NCI-H774 (cell line): ENCODE measurements around the gene USH1G.
"Not testable (repeated sequence)": the region's sequence is repeated elsewhere in the genome, so short reads cannot be mapped to it uniquely, and the experiment has no call there.

Experiments used
- DNase-seq: peaks from one replicate; lab custom pipeline; 2025; lab: John Stamatoyannopoulos, UW

Gene USH1G

DNA sequence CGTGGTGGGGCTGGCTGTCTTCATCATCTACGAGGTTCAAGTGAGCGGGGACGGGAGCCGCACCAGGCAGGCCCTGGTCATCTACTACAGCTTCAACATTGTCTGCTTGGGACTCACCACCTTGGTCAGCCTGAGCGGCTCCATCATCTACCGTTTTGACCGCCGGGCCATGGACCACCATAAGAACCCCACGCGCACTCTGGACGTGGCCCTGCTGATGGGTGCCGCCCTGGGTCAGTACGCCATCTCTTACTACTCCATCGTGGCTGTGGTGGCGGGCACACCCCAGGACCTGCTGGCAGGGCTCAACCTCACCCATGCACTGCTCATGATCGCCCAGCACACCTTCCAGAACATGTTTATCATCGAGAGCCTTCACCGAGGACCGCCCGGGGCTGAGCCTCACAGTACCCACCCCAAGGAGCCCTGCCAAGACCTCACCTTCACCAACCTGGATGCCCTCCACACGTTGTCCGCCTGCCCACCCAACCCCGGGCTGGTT is 7.5 kb upstream of the USH1G start:
- no peak for DNase-seq

DNA sequence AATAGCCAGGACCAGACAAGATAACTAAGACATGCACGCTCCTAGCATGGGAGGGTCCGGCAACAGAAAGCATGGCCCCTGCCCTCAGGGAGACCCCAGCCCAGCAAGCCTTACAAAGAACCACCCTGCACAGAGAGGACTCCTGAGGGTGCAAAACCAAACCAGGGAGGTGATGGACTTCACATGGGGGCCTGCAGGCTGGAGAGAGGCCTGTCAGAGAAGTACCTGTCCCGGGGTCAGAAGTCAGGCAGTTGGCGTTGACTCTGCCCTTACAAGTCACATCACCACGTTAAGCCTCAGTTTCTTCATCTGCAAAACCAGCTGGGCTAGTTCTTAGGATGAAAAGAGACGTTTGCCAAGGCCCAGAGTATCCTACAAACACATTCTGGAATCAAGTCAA is 5.7 kb upstream of the USH1G start:
- no peak for DNase-seq

DNA sequence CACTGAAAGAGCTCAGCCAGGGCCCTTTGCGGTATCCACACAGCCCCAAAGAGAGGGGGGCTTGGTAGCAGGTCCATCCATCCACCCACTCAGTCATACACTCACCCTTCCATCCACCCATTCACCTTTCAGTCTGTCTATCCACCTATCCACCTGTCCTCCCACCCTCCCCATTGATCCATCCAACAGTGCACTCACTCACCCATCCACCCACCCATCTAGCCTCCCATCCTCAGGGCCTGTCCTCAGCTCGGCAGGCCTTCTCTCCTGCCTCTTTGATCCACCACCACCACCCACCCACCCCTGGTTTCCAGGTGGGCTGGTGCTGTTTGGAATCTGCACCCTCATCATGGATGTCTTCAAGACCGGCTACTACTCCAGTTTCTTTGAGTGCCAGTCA is 2.2 kb upstream of the USH1G start:
- no peak for DNase-seq

DNA sequence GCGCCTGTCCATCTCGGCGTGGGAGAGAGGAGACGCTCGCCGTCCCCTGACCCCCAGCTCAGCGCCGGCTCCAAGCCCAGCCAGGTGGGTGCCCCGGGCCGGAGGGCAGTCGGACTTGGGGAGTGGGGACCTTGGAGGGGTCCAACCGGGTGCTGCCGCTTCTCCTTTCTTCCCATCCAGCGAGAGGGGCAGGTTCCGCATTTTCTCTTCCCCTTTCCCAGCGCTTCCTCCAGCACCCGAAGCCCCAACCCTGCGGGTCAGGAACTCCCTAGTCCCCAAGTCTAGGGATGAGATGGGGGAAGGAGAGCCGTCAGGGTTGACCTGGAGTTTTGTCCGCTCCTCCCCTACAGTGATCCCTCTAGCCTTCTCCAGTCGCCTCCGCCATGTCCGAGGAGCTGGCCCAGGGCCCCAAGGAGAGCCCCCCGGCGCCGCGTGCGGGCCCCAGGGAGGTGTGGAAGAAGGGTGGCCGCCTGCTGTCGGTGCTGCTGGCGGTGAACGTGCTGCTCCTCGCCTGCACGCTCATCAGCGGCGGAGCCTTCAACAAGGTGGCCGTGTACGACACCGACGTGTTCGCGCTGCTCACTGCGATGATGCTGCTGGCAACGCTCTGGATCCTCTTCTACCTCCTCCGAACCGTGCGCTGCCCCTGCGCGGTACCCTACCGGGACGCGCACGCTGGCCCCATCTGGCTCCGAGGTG is 1.3 kb upstream of the USH1G start, which contains the start of gene OTOP2:
Gene OTOP2 (plus strand): TSS at position 24 of the 699 bp plus-strand sequence. CDS start 360 bp downstream, at position 384.
- no peak for DNase-seq

DNA sequence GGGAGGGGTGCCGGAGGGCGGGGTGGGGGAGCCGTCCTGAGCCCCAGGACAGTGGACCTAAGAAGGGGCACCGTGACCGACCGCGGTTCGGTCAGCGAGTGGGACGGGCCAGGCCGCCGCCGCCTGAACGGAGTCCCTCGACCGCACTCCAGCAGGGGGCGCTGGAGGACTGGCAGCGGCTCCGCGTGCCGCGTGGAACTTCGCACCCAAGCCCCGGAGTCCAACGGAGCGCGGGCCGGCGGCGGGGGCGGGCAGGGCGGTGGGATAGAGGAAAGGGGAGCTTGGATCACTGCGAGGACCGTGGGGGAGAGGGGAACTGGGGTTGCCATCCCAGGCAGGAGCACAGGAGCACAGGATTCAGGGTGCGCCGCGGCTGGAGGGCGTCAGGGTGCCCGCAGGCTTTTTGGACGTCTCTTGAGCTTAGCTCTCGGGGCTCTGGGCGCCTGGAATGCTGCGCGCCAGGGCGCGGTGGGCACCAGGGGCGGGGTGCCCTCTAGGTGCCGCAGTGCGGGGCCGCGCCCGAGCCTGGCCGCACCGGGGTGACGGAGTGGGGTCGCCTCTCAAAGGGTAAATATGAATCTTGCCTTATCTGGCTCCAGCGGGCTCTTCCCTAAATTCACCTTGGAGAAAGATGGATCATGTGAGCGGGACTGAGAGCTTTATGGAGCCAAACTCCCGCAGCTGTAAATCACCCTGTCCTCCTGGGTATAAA is 639 bp upstream of the USH1G start:
- DNase-seq = peak; percentile 70

DNA sequence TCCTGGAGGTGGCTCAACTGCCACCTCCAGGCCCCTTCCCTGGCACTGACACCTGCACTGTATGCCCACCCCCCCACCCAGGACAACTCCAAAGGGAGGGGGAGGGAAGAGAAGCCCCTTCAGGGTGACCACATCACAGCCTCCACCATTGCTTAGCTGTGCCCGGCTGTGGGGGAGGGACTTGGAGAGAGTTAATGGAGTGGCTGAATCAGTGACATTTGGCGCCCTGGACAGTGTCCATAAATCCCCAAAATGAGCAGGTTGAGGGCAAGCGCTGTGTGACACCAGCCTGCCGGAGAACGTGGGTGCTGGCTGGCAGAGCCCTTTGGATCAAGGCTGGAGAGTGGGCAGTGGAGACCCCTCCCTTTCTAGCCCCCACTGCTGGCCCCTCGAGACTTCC is 883 bp downstream of the USH1G start:
- no peak for DNase-seq

DNA sequence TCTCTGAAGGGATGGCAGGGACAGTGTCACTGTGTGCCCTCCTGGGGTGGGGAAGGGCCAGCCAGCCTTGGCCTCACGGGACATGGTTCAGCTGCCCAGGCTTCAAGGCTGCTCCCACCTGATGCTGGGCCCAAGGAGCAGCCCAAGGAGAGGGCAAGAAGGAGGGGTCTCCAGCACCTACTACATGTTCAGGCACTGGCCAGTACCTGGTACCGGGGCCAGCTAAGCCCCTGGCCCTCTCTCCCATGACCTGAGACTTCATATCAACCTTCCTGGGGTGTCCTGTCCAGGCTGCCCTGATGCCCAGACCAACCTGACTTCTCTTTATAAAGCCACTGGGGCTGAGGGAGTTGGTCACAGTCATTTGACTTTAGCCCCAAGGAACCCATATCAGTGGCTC is 1.3 kb downstream of the USH1G start:
- no peak for DNase-seq

DNA sequence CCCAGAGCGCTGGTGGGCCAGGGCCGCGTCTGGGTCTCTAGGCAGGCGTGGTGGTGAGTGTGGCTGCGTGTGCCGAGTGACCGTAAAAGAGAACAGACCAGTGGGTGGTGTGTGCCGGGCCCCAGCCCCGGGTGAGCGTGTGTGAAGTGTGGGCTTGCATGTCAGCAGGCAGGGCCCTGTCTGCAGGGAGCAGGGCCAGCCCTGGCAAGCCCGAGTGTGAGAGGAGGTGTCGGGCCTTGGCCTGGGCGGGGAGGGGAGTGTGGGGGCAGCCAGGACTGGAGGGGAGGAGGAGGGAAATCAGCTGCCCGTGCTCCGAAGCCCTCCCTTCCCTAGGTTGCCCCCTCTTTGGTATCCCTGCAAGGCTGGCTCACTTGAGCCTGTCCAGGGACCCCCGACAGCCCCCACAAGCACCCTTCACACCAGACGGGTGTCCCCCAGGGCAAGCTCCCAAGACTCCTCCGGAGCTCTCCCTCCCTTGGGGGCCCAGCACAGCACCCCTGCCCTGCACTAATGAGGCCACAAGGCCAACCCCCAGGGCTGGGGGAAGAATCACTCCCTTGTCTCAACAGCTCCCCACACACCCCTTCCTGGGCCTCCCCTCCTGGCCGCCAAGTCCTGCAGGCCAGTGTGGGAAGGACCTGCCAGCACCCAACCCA is 1.9 kb downstream of the USH1G start:
- DNase-seq = no peak

DNA sequence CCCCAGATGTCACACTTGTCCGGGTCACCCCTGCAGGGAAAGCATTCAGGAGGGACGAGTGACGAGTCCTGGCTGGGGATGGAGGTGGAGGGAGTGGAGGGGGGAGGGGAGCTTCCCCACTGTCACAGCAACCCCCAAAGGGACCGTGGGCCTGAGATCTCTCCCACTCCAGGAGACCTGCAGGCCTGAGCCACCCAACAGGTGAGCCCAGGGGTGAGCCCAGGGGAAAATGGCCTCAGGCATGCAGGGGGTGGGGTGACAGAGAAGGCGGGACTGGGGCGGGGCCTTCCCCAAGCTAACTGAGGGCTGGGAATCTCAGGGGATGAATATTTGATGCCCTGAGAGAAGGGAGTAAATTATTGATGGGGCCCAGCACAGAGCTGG is 2.4 kb downstream of the USH1G start:
- no peak for DNase-seq

DNA sequence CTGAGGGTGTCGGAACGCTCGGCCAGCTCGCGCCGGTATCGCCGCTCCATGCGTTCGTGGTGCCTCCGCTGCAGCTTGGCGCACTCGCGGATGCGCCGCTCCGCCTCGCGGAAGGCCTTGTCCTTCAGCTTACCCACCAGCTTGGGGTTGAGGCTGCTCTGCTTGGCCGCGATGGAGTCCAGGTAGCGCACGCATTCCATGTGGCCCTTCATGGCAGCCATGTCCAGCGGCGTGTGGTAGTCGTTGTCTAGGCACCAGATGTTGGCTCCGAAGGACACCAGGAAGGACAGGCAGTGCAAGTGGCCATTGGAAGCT is 2.8 kb downstream of the USH1G start:
- DNase-seq = no peak

DNA sequence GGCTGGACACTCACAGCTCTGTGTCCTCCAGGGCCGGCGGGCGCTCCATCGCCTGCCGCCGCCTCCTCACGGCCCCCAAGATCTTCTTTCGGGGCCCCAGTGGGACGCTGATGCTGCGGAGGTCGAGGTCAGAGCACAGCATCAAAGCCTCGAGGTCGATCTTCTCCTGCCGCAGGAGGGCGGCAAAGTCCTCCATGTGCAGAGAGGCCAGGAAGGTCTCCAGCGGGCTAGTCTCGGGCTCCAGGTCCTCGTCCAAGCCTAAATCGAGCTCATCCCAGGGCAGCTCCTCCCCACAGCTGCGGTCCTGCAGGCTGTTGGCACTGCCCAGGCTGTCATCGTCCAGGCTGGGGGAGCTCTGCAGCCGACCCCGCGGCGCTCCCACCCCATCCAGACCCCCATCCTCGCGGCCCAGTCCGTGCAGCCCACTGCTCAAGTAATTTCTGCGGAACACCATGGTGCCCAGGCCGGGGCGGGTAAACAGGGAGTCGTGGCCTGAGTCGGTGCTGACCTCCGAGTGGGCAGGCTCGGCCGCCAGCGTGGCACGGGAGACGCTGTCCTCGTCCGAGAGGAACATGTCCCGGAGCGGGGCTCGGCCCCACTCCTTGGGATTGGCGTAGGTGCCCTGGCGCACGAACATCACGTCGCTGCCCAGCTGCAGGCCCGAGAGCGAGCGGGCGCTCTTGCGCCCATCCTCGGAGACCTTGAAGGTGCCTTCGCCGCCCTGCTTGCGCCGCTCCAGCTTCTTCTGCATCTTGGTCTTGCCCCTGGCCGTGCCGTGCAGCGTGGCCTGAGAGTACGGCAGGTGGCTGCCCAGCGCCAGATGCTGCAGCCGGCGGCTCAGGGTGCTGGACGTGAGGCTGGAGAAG is 3.4 kb downstream of the USH1G start:
- no peak for DNase-seq

DNA sequence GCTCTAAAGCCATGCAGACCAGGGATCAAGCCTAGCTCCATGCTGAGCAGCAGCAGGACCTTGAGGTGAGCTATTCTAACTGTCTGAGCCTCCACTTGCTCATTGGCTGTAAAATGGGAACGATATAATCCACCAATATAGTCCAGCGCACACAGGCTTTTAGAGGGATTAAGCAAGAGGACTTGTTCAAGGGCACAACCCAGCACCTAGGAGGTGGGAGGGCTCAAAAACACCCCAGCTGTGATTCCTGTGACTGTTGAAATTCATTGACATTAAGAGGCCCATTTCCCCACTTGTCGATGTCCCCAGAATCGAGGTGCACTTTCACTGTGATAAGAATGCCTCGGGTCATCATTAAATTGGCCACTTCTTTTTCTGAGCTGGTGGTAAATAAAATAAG is 4.1 kb downstream of the USH1G start:
- no peak for DNase-seq

DNA sequence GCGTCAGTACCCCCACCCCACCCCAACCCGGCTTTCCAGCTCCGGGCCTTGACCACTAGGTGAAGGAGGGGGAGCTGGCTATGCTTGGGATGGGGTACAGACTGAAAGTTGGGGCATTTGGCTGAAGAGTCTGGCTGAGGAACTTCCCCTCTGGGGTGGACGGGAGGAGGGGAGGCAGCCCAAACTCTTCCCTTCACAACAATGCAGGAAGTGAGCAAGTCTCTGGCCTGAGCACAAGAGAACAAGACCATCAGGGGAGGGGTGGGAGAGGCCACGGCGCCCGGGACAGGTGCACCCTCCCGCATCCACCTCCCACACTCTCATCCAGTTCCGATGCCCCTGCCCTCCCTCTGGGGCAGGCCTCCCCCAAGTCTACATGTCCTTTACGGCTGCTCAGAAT is 5.6 kb downstream of the USH1G start:
- DNase-seq = no peak

DNA sequence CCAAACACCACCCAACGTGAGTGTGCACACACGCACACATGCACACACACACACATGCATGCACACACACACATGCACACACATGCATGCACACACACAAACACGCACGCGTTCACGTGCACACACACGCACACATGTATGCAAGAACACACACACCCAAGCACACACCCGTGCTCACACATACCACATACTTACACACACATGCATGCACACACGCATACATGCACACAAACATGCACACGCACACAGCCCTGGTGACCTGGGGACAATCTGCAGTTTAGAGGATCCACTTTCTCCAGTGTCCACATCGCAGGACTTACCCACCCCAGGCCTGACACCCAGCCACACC is 6.2 kb downstream of the USH1G start:
- no peak for DNase-seq

DNA sequence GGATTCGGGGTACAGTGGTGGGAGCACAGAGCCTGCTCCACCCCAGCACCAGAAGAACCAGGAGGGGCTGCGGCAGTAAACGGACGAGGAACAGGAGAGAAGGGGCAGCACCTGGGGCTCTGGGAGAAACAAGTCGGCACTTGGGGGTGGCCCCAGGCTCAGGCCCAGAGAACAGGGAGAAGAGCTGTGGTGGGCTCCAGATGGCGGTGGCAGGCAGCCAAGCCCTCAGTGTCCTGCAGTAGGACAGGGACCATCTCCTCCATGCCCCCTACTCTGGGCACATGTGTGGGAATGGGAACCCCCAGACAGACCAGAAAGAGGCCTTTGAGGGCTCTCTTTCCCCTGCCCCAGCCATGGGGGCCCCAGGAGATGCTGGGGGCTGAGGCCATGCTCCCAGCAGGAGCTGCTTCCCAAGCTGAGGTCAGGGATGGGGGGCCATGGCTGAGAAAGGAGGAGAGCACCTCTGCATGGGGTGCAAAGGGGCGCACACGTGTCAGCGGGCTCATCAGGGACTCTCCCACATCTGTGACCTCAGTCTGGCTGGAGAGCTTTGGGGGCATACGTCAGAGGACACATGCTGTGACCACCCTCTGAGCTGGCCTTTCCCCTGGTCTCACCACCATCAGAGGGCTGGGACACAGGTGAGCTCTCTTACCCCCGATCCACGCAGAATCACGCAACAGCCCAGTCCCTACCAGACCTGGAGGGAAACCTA is 6.8 kb downstream of the USH1G start:
- DNase-seq = no peak

DNA sequence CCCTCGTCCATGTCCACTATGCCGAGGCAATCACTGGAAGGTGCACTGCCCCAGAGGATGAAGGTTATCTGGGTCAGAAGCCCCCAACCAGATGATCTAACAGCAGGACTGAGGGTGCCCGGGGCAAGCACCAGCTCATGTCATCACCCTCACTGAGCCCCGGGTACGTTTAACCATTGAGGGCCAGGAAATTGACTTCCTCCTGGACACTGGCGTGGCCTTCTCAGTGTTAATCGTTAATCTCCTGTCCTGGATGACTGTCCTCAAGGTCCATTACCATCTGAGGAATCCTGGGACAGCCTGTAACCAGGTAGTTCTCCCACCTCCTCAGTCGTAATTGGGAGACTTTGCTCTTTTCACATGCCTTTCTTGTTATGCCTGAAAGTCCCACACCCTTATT is 11.6 kb downstream of the USH1G start:
- not testable (repeated sequence) for DNase-seq

DNA sequence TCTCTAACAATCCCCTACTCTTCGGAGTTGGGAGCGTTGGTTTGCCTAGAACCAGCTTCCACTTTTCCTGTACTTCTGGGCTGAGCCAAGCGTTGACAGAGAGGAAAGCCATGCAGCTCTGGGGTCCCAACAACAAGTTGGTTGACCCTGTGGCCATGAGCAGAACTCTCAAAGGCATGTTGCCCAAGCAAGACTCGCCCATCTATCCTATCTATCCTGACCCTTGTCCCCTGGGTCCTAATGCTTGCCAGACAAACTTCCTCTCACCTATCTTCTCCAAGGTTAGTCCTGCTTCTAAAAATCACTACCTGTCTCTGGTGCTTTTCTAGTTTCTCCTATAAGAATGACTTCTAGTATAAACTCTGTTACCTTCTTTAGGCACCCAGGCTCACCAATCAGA is 14.0 kb downstream of the USH1G start:
- DNase-seq = not testable (repeated sequence)

DNA sequence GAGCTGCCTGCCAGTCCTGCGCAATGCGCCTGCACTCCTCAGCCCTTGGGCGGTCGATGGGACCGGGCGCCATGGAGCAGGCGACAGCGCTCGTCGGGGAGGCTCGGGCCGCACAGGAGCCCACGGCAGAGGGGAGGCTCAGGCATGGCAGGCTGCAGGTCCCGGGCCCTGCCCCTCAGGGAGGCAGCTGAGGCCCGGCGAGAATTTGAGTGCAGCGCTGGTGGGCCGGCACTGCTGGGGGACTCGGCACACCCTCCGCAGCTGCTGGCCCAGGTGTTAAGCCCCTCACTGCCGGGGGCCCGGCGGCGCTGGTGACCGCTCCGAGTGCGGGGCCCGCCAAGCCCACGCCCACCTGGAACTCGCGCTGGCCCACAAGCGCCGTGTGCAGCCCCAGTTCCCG is 16.0 kb downstream of the USH1G start:
- no peak for DNase-seq

DNA sequence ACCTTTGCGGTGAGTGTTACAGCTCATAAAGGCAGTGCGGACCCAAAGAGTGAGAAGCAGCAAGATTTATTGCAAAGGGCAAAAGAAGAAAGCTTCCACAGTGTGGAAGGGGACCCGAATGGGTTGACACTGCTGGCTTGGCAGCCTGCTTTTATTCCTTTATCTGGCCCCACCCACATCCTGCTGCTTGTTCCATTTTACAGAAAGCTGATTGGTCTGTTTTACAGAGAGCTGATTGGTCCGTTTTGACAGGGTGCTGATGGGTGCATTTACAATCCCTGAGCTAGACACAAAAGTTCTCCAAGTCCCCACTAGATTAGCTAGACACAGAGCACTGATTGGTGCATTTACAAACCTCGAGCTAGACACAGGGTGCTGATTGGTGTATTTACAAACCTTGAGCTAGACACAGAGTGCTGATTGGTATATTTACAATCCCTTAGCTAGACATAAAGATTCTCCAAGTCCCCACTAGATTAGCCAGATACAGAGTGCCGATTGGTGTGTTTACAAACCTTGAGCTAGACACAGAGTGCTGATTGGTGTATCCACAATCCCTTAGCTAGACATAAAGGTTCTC is 16.8 kb downstream of the USH1G start:
- not testable (repeated sequence) for DNase-seq

DNA sequence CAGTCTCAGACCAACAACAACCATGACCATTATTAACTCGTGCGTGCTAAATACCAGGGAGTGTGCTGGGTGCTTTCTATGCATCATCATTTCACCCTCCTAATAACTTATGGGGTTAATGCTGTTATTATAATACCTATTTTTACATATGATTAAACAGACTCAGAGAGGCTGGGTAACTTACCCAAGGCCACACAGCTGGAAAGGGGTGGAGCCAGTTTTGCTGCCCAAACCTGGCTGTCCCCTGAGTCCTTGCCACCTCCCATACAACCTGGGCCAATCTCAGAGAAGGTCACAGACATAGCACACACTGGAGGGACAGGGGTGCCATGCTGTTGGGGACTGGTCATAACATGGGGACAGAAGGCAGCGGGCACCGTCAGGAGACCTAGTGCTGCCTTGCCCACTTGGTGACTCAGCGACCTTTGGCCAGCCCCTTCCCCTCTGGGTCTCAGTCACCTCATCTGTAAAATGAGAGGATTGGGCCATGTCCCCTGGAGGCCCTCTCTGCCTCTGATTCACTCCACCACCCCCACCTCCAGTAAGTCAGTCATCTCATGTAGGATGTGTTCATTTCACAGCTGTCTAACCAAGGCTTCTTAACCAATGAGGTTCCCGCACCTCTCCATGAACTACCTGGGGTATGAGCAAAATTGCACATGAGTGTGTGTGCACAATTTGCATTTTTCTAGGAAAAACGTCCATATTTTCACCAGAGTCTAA is 18.2 kb downstream of the USH1G start:
- DNase-seq = no peak

DNA sequence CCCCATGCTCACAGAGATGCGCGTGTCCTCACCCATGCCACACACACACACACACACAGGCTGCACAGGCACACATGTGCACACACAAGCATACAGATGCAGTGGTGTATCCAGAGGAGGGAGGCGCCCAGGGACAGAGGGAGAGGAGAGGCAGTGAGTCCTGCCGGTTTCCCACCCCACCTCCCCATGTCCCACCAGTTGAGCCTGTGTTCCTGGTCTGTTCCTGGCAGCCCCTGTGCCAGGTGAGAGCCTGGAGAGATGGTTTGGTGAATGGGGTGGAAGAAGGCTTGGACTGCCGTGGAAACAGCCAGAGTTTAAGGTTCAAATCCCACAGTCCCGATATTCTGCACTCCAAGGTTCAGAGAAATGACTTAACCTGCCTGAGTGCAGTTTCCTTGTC is 19.4 kb downstream of the USH1G start:
- no peak for DNase-seq
